ENCODE results near the gene TLE5. TPM values are rescaled to one million over a fixed set of nuclear protein-coding genes. Genes with fewer than 3 reads are reported as not detected.

Gene TLE5
- total and polyA plus RNA-seq, 10 of the 15 experiments (the other 5 are each of a cell fraction or from before 2014, with no cell fraction given): 2.5 to 373 (median 154) TPM

- TF ChIP-seq IRF5 (IDR thresholded peaks at IDR 0.05; ENCODE audit: borderline replicate concordance) (no peak), TARDBP (IDR thresholded peaks at IDR 0.05; ENCODE audit: borderline replicate concordance) (0 out of 2 replicates have a peak, but pooled peaks have one; percentile 31), MYC (IDR thresholded peaks at IDR 0.05; ENCODE audit: insufficient read depth, insufficient read length, insufficient replicate concordance, low read length, severe bottlenecking) (no peak), BACH1 (IDR thresholded peaks at IDR 0.05; ENCODE audit: borderline replicate concordance) (peak; percentile 59), ZNF207 (IDR thresholded peaks at IDR 0.05; ENCODE audit: borderline replicate concordance) (no peak), MEF2B (IDR thresholded peaks at IDR 0.05; ENCODE audit: partially characterized antibody, poor library complexity, severe bottlenecking) (peak; percentile 54), CUX1 (IDR thresholded peaks at IDR 0.05; ENCODE audit: insufficient replicate concordance, low read depth, low read length) (no peak), ZNF384 (IDR thresholded peaks at IDR 0.05; ENCODE audit: borderline replicate concordance, low read depth, low read length) (0 out of 2 replicates have a peak, but pooled peaks have one; percentile 12), SRF (IDR thresholded peaks at IDR 0.05; ENCODE audit: low read depth in 2 of 2, low read length in 2 of 2) (no peak), ATF3 (IDR thresholded peaks at IDR 0.05; ENCODE audit: borderline replicate concordance, extremely low read depth, low read depth, low read length) (no peak), KLF5 (IDR thresholded peaks at IDR 0.05; ENCODE audit: partially characterized antibody) (no peak), NR2C2 (IDR thresholded peaks at IDR 0.05; ENCODE audit: borderline replicate concordance, control insufficient read depth, insufficient read length, low read depth) (no peak), SREBF2 (IDR thresholded peaks at IDR 0.05; ENCODE audit: low read length) (no peak), RELB (IDR thresholded peaks at IDR 0.05; ENCODE audit: low read depth) (no peak), ZZZ3 (IDR thresholded peaks at IDR 0.05; ENCODE audit: control insufficient read depth, insufficient read length, low read depth) (no peak), ZNF274 (IDR thresholded peaks at IDR 0.05; ENCODE audit: insufficient read depth, insufficient read length) (no peak), BCL11A (IDR thresholded peaks at IDR 0.05; ENCODE audit: low read depth, low read length) (no peak), IRF4 (IDR thresholded peaks at IDR 0.05; ENCODE audit: low read depth, low read length) (no peak), ZNF622 (IDR thresholded peaks at IDR 0.05) (no peak)
These were observed 823 bp downstream of the TLE5 start (continued) for GRCh38 chr19:3061182-3062161.

All from GM12878 (cell line).